ENCODE data around the gene GRHPR.

Gene GRHPR

DNA sequence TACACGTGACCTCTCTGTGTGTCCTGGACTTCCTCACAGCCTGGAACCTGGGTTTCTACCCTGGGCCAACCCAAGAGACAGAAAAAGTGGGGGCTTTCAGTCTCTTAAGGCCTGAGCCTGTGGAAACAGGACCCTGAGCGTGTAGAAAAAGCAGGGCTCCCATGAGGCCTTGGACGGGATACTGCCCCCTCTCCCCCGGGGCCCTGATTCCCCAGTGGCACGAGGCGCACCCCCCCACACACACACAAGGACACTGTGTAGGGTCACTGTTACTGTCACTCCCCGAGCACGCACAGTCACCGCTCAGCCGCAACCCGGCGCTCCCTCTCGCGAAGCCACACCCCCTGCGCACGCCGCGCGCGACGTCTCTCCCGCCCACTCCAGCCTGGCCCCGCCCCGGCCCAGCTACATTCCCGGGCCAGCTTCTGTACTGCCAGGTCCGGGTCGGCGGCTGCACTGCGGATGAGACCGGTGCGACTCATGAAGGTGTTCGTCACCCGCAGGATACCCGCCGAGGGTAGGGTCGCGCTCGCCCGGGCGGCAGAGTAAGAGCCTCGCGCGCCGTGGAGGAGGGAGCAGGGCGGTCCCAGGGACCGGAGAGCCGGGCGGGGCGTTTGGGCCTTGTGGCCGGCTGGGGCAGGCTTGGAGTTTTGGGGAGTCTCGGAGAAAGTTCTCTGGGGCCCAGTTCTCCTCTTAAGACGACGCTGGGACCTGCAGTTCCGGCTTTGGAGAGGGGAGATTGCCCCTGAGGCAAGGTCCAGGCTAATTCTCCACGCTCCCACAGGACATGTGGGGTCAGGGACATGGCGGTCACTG, at the start of gene GRHPR:
Gene GRHPR, plus strand, starts transcription at position 408 of the 816 bp plus-strand sequence. Its CDS starts 55 bp downstream, at position 463.
- Histone ChIP-seq H3K4me3 (ENCODE audit: low read depth, low read length) (peak within 1 kb of the TSS; percentile 83), H3K27me3 (replicated peaks) (no peaks in the 10 kb centered on the region), H3K27ac (peak within 1 kb of the TSS; percentile 64), H3K36me3 (replicated peaks) (peaks cover 21% of the 10 kb centered on the region)
- peak; percentile 53 for DNase-seq
- in situ Hi-C loops (cut with HindIII; ENCODE audit: low pct_ligation_motif_present, low sequenced_read_pairs), result no loop called here
- TF ChIP-seq, protein P1, sequence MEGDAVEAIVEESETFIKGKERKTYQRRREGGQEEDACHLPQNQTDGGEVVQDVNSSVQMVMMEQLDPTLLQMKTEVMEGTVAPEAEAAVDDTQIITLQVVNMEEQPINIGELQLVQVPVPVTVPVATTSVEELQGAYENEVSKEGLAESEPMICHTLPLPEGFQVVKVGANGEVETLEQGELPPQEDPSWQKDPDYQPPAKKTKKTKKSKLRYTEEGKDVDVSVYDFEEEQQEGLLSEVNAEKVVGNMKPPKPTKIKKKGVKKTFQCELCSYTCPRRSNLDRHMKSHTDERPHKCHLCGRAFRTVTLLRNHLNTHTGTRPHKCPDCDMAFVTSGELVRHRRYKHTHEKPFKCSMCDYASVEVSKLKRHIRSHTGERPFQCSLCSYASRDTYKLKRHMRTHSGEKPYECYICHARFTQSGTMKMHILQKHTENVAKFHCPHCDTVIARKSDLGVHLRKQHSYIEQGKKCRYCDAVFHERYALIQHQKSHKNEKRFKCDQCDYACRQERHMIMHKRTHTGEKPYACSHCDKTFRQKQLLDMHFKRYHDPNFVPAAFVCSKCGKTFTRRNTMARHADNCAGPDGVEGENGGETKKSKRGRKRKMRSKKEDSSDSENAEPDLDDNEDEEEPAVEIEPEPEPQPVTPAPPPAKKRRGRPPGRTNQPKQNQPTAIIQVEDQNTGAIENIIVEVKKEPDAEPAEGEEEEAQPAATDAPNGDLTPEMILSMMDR (IDR thresholded peaks at IDR 0.05; ENCODE audit: low read depth, low read length, missing control alignments), result no peak

DNA sequence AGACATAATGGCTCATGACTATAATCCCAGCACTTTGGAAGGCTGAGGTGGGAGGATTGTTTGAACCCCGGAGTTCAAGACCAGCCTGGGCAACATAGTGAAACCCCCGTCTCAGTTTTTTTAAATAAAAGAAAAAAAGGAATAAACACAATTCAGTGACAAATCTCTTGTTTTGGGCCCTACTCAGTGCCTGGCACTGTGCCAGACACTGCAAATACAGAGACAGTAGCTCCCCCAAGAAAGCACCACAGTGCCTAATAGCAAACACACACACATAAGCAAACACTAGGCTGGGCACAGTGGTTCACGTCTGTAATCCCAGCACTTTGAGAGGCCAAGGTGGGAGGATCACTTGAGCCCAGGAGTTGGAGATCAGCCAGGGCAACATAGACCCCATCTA, 49.7 kb upstream of the GRHPR start:
- no peak for DNase-seq
- H3K27ac ChIP-seq, result no peak overlapping the region
- in situ Hi-C loops (cut with HindIII; ENCODE audit: low pct_ligation_motif_present, low sequenced_read_pairs), result no loop called here
- peaks cover under 1% of the 10 kb centered on the region for H3K27me3 ChIP-seq (replicated peaks)
- TF ChIP-seq, protein P1 (IDR thresholded peaks at IDR 0.05; ENCODE audit: low read depth, low read length, missing control alignments), result no peak
- no peak overlapping the region for H3K4me3 ChIP-seq (ENCODE audit: low read depth, low read length)
- H3K36me3 ChIP-seq (replicated peaks), result no peaks in the 10 kb centered on the region

DNA sequence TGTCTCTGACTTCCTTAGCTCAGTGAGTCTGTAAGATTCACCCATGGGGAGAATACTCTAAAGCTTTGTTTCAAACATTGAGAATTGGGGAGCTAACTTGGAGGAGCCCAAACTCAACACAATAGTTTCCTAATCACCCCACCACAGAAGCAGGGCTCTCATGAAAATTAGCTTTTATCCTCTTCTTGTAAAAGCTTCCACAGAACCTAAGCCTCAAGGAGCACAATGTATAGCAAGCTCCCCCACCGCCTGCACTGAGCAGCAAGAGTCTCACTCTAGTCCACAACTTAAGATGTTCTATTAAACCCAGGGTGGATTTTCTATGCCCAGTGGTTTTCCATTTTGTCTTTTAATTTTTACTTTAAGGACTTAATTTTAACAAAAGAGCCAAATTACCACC, 48.9 kb upstream of the GRHPR start:
- TF ChIP-seq, protein P1 (IDR thresholded peaks at IDR 0.05; ENCODE audit: low read depth, low read length, missing control alignments), result no peak
- Histone ChIP-seq H3K27ac (no peak overlapping the region), H3K27me3 (replicated peaks) (peaks cover 2% of the 10 kb centered on the region)

DNA sequence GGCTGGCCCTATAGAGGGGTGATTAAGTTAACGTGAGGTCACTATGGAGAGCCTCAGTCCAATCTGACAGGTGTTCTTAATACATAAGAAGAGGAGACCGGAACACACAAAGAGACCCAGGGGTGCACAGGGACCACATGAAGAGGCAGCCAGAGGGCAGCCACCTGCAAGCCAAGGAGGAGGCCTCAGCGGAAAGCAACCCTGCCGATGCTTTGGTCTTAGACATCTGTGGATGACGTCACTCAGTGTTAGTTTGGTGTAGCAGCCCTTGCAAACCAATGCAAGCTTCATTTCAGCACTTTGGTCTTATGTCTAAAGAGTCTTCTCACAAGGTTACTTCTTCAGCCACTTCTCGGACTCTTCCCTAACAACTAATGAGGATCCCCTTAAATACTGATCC, 47.6 kb upstream of the GRHPR start:
- DNase-seq, result no peak
- Histone ChIP-seq H3K4me3 (ENCODE audit: low read depth, low read length) (no peak overlapping the region), H3K27me3 (replicated peaks) (peaks cover 2% of the 10 kb centered on the region), H3K36me3 (replicated peaks) (no peaks in the 10 kb centered on the region), H3K27ac (no peak overlapping the region)
- TF ChIP-seq, protein P1 (IDR thresholded peaks at IDR 0.05; ENCODE audit: low read depth, low read length, missing control alignments), result no peak
- in situ Hi-C loops (cut with HindIII; ENCODE audit: low pct_ligation_motif_present, low sequenced_read_pairs), result no loop called here

More for the DNA sequence above, 48.9 kb upstream of the GRHPR start:
- Histone ChIP-seq H3K4me3 (ENCODE audit: low read depth, low read length) (no peak overlapping the region), H3K36me3 (replicated peaks) (no peaks in the 10 kb centered on the region)
- no peak for DNase-seq
- in situ Hi-C loops (cut with HindIII; ENCODE audit: low pct_ligation_motif_present, low sequenced_read_pairs), result no loop called here

DNA sequence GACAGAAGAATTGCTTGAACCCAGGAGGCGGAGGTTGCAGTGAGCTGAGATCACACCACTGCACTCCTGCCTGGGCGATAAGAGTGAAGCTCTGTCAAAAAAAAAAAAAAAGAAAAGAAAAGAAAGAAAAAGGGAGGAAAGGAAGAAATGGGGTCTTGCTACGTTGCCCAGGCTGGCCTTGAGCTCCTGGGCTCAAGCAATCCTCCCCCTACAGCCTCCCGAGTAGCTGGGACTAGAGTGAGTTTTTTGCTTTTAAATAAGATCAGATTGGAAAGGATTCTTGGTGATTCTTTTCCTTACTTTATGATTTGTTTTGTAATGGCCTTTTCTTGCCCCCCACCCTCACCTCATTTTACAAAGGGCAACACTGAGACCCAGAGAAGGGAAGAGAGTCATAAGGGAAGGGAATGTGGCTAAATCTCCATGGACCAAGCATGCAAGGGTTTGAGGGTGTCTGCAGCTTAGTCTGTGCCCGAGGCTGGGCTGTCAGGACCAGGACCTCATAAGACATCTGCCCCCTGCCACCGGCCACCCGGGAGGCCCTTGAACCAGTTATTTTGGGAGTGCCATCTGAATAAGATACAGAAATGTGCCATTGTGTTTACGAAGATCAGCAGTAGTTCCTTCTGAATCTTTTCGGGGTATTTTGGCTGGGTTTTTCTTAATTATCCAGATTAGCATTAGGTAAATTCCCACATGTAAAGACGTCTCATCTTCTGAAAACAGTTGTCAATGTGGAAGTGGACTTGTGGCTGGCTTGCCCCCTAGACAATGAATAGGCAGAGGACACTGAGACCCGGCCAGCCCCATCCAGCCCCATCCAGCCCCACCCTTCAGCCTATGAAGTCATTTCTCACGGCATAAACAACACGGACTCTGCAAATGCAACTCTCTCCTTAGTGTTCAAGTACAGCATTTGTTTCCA, 44.5 kb upstream of the GRHPR start:
- TF ChIP-seq, protein P1 (IDR thresholded peaks at IDR 0.05; ENCODE audit: low read depth, low read length, missing control alignments), result no peak
- H3K27ac ChIP-seq, result no peak overlapping the region
- peaks cover 2% of the 10 kb centered on the region for H3K27me3 ChIP-seq (replicated peaks)
- no peaks in the 10 kb centered on the region for H3K36me3 ChIP-seq (replicated peaks)
- in situ Hi-C loops (cut with HindIII; ENCODE audit: low pct_ligation_motif_present, low sequenced_read_pairs), result no loop called here
- DNase-seq, result no peak
- H3K4me3 ChIP-seq (ENCODE audit: low read depth, low read length), result no peak overlapping the region

Measured in brain microvascular endothelial cell (primary cell).